ENCODE measurements around the gene COL20A1.

COL20A1 gene

GRCh38 chr20:63294536-63294900 is 1.5 kb downstream of the COL20A1 start:
- TF ChIP-seq CTCF (IDR thresholded peaks at IDR 0.05; ENCODE audit: low read depth, low read length): no peak
- DNase-seq (ENCODE audit: low read depth, low spot score): no peak
- in situ Hi-C loops (cut with HindIII; ENCODE audit: low sequenced_read_pairs): no loop called here
- H3K4me3 ChIP-seq (ENCODE audit: low read depth, low read length): no peak overlapping the region

DNA sequence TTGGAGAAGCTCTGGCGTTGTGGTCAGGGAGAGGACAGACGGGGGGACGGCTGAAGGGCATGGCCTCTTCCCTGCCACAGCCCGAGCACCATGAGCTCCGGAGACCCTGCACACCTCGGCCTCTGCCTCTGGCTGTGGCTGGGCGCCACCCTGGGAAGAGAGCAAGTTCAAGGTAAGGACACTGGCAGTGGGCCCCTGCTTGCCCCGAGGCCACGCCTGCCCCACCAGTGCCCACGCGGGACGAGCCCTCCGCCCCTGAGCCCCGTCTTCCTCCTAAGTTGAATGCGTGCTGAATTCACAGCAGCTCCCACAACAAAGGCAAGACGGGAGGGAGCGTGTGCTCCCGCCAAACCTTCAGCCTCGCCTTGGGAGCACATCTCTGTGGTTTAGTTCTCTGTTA is 2.0 kb downstream of the COL20A1 start:
- in situ Hi-C loops (cut with HindIII; ENCODE audit: low sequenced_read_pairs): no loop called here
- DNase-seq (ENCODE audit: low read depth, low spot score): no peak
- no peak overlapping the region for H3K4me3 ChIP-seq (ENCODE audit: low read depth, low read length)
- no peak for TF ChIP-seq CTCF (IDR thresholded peaks at IDR 0.05; ENCODE audit: low read depth, low read length)

DNA sequence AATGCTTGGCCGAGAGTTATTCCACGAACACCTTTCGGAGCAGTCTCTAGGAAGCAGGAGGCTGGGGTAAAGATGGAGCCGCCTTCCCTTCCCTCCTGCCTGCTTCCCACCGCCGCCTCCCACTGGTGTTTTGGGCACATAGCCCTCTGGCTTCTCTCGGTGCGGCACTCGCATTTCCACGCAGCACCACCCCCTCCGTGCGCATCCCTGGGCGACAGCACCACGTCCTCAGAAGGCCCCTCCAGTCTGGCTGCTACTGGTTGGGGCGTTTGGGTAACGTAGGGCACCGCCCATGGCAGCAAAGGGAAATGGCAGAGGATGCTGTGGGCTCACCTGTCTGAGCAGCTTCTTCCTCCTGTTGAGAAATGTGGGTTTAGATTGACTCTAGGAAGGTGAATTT is 2.4 kb downstream of the COL20A1 start:
- in situ Hi-C loops (cut with HindIII; ENCODE audit: low sequenced_read_pairs): no loop called here
- TF ChIP-seq CTCF (IDR thresholded peaks at IDR 0.05; ENCODE audit: low read depth, low read length): peak; percentile 2
- no peak overlapping the region for H3K4me3 ChIP-seq (ENCODE audit: low read depth, low read length)
- no peak for DNase-seq (ENCODE audit: low read depth, low spot score)

- in situ Hi-C loops (cut with HindIII; ENCODE audit: low sequenced_read_pairs): no loop called here
- H3K4me3 ChIP-seq (ENCODE audit: low read depth, low read length): no peak overlapping the region
- DNase-seq (ENCODE audit: low read depth, low spot score): no peak
- no peak for TF ChIP-seq CTCF (IDR thresholded peaks at IDR 0.05; ENCODE audit: low read depth, low read length)
Measured at GRCh38 chr20:63295846-63296245, 2.9 kb downstream of the COL20A1 start.

DNA sequence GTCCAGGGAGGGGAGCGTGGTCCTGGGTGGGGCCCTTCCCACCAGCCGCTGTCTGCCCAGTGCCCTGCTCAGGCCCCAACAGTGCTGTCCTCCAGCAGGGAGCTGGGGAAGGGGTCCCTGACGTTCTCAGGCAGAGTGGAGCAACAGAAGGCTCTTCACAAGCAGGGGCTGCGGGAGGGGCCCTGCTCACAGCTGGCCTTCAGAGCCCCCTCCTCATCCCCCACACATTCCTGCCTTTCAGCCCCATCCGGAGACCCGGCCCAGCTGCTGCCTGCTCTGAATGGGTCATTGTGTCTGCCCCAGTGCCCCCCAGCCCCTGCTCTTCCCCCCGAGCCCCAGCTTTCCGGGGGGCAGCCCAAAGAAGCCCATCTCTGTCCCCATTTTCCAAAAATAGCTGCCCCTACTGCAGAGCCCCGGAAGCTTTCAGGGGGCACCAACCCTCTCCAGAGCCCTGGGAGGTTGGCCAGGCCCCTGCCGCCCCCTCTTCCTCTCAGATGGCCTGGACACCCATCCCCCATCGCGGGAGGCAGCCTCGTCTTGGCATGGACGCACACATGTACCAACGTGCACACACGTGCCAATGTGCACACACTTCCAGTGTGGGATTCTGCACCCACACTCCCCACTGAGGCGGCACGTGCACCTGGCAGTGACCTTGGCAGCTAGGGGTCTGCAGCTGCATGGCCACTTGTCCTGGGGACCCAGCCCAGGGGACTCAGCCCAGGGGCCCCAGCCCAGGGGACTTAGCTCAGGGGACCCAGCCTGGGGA is 3.7 kb downstream of the COL20A1 start:
- in situ Hi-C loops (cut with HindIII; ENCODE audit: low sequenced_read_pairs): no loop called here
- H3K4me3 ChIP-seq (ENCODE audit: low read depth, low read length): no peak overlapping the region
- TF ChIP-seq CTCF (IDR thresholded peaks at IDR 0.05; ENCODE audit: low read depth, low read length): no peak
- no peak for DNase-seq (ENCODE audit: low read depth, low spot score)

- no peak overlapping the region for H3K4me3 ChIP-seq (ENCODE audit: low read depth, low read length)
- no peak for DNase-seq (ENCODE audit: low read depth, low spot score)
- no peak for TF ChIP-seq CTCF (IDR thresholded peaks at IDR 0.05; ENCODE audit: low read depth, low read length)
- in situ Hi-C loops (cut with HindIII; ENCODE audit: low sequenced_read_pairs): no loop called here
Measured at GRCh38 chr20:63297371-63297781, 4.4 kb downstream of the COL20A1 start.

Data from astrocyte of the spinal cord (primary cell).